Thoracic aorta (tissue), 2 donors: ENCODE results near the gene CACNA1G. TPM values are rescaled to one million over a fixed set of nuclear protein-coding genes. Genes with fewer than 3 reads are reported as not detected.

Experiments used
- ATAC-seq: fragments of 150-250 bp; one replicate; pipeline ENCODE4 v1.8.0; 2017; ENCODE audit warnings: low read depth; ENCODE audit not compliant: insufficient number of reproducible peaks, low FRiP score
- DNase-seq: peaks from one replicate; pipeline ENCODE4 v3.0.0-alpha.2; 2020; ENCODE audit warnings: low spot score
- H3K27ac ChIP-seq, 2 donors: fragments of 200-600 bp; sonication (generic); 1 replicate in 1 of 2; 2 replicates in 1 of 2; pipeline ENCODE4 v1.5.1; 2016; ENCODE audit warnings: mild to moderate bottlenecking in 2 of 2, moderate library complexity in 2 of 2
- H3K27me3 ChIP-seq: fragments of 200-600 bp; sonication (generic); replicated peaks from 2 replicates; pipeline ENCODE4 v1.6.0; 2016; ENCODE audit warnings: mild to moderate bottlenecking; ENCODE audit not compliant: insufficient read depth
- H3K36me3 ChIP-seq: fragments of 200-600 bp; sonication (generic); one replicate; pipeline ENCODE4 v1.5.1; 2016
- H3K4me1 ChIP-seq, 2 donors: fragments of 200-600 bp; sonication (generic); 1 replicate in 1 of 2; 2 replicates in 1 of 2; pipeline versions ENCODE4 v1.5.1 to v1.6.0; 2016; ENCODE audit warnings: low read depth in 2 of 2, mild to moderate bottlenecking in 1 of 2; ENCODE audit not compliant: control insufficient read depth in 1 of 2
- H3K4me3 ChIP-seq: fragments of 200-600 bp; sonication (generic); 2 replicates; pipeline ENCODE4 v1.5.1; 2016; ENCODE audit warnings: mild to moderate bottlenecking
- H3K9me3 ChIP-seq: fragments of 200-600 bp; sonication (generic); 2 replicates; pipeline ENCODE4 v1.5.1; 2016
- total RNA-seq, 2 donors: library from RNA; depleted of rRNA; stranded (reverse); fragments of >200 nt; gene quantifications; one replicate each; pipeline versions ENCODE4 v1.1.0 to v1.2.3, GENCODE V29; 2016
- TF ChIP-seq, protein P1 (sequence below): fragments of 200-600 bp; sonication (generic); IDR thresholded peaks from one replicate; pipeline ENCODE4 v1.5.1; 2019; ENCODE audit warnings: antibody characterized with exemption

Gene CACNA1G
- total RNA-seq, 2 donors from 2014 or later, result 0.27 to 2.3 TPM

GRCh38 chr17:50533720-50534148 lies 26.8 kb upstream of the CACNA1G start:
- Histone ChIP-seq H3K27me3 (peaks cover 6% of the 10 kb centered on the region), H3K36me3 (no peaks in the 10 kb centered on the region), H3K4me1 (peaks cover 0 to 12% of the 10 kb centered on the region in 2 donors), H3K27ac (no peak overlapping the region), H3K4me3 (no peak overlapping the region), H3K9me3 (no peaks in the 10 kb centered on the region)
- DNase-seq (no peak), ATAC-seq (no peak)
- TF ChIP-seq, protein P1, sequence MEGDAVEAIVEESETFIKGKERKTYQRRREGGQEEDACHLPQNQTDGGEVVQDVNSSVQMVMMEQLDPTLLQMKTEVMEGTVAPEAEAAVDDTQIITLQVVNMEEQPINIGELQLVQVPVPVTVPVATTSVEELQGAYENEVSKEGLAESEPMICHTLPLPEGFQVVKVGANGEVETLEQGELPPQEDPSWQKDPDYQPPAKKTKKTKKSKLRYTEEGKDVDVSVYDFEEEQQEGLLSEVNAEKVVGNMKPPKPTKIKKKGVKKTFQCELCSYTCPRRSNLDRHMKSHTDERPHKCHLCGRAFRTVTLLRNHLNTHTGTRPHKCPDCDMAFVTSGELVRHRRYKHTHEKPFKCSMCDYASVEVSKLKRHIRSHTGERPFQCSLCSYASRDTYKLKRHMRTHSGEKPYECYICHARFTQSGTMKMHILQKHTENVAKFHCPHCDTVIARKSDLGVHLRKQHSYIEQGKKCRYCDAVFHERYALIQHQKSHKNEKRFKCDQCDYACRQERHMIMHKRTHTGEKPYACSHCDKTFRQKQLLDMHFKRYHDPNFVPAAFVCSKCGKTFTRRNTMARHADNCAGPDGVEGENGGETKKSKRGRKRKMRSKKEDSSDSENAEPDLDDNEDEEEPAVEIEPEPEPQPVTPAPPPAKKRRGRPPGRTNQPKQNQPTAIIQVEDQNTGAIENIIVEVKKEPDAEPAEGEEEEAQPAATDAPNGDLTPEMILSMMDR, result no peak

DNA sequence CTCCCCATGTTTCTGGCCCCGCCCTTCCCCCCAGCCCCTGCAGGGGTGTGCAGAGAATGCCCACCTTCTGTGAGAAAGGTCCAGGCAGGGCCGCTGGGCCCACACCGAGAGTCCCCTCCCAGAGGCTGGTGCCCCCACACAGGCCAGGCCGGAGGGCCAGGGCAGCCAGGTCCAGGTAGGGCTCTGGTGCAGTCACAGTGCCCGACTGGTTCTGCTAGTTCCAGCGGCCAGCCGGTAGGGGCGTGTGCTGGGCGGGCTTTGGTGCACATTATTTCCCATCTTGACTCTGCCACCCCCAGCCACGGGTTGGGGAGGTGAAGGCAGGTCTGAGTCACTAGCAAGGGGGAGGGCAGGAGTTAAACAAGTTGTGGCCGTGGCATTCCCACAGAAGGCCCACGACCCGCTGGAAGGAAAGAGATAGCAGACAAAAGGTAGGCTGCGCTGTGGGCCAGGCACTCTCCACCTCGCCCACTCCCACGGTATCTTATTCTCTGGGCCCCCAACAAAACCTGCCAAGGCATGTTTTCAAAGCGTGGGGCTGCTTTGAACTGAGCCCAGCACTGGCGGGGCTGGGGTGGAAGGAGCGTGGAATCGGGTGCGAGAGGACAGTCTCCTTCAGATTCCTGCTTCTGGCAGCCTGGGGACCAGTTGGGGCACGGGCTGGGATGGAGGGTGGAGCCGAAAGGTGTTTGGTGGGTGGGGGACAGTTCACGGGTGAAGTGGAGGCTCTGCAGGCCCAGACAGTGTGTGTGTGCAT lies 26.1 kb upstream of the CACNA1G start:
- no peak for ATAC-seq
- Histone ChIP-seq H3K27ac (no peak overlapping the region), H3K4me3 (no peak overlapping the region)

DNA sequence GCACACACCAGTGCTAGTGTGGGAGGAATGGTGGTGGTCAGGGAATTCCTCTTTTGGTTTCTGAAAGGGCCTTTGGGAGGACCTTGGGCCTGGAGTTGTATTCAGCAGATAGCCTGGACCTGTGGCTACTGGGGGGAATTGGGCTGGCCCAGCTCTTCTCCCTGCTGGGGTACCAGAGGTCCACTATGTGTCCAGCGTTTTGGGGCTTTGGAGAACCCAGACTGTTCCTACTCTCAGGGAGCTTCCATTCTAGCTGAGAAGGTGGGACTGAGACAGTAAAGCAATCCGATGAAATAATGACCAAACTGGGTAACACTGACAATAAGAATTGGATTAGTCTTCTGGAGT lies 25.6 kb upstream of the CACNA1G start:
- ATAC-seq (no peak), DNase-seq (no peak)
- no peak overlapping the region for H3K27ac ChIP-seq
- no peaks in the 10 kb centered on the region for H3K36me3 ChIP-seq
- H3K27me3 ChIP-seq, result peaks cover 6% of the 10 kb centered on the region
- H3K9me3 ChIP-seq, result no peaks in the 10 kb centered on the region
- TF ChIP-seq, protein P1, result no peak
- H3K4me3 ChIP-seq, result no peak overlapping the region
- peaks cover 0 to 12% of the 10 kb centered on the region in 2 donors for H3K4me1 ChIP-seq

More for the DNA sequence above, 26.1 kb upstream of the CACNA1G start:
- Histone ChIP-seq H3K4me1 (peaks cover 0 to 12% of the 10 kb centered on the region in 2 donors), H3K27me3 (peaks cover 6% of the 10 kb centered on the region), H3K9me3 (no peaks in the 10 kb centered on the region), H3K36me3 (no peaks in the 10 kb centered on the region)
- no peak for DNase-seq
- TF ChIP-seq, protein P1, result peak; percentile 12

GRCh38 chr17:50535407-50535806 lies 25.1 kb upstream of the CACNA1G start:
- Histone ChIP-seq H3K4me1 (peaks cover 0 to 12% of the 10 kb centered on the region in 2 donors), H3K27me3 (peaks cover 6% of the 10 kb centered on the region), H3K4me3 (no peak overlapping the region), H3K9me3 (no peaks in the 10 kb centered on the region), H3K27ac (no peak overlapping the region), H3K36me3 (no peaks in the 10 kb centered on the region)
- DNase-seq, result no peak
- ATAC-seq, result no peak
- TF ChIP-seq, protein P1, result no peak

GRCh38 chr17:50536683-50537646 lies 23.6 kb upstream of the CACNA1G start:
- H3K27me3 ChIP-seq, result peaks cover 2% of the 10 kb centered on the region
- no peaks in the 10 kb centered on the region for H3K9me3 ChIP-seq
- no peak overlapping the region for H3K4me3 ChIP-seq
- TF ChIP-seq, protein P1, result no peak
- ATAC-seq (no peak), DNase-seq (no peak)
- no peak overlapping the region for H3K27ac ChIP-seq
- H3K4me1 ChIP-seq, result peaks cover 4 to 19% of the 10 kb centered on the region in 2 donors
- no peaks in the 10 kb centered on the region for H3K36me3 ChIP-seq
